Gastrocnemius medialis (tissue), 4 donors: ENCODE data around the gene SGMS1.
"Not testable (repeated sequence)": the region's sequence is repeated elsewhere in the genome, so short reads cannot be mapped to it uniquely, and the experiment has no call there.

Experiments used
- POLR2A ChIP-seq, 2 donors: fragments of 450-650 bp; IDR thresholded peaks; one replicate each; pipeline ENCODE4 v1.6.1; 2017; ENCODE audit warnings: antibody characterized with exemption in 2 of 2, mild to moderate bottlenecking in 2 of 2, moderate library complexity in 2 of 2
- TF ChIP-seq, protein P1 (sequence below), 5 experiments: fragments of 450-650 bp in 3 of 5; fragments of 200-600 bp in 2 of 5; sonication (generic) in 2 of 5; IDR thresholded peaks in 4 of 5; conservative IDR thresholded peaks in 1 of 5; 1 replicate in 4 of 5; 2 replicates in 1 of 5; pipeline ENCODE4 v1.5.1; 2016 to 2019; ENCODE audit warnings: antibody characterized with exemption in 5 of 5, mild to moderate bottlenecking in 3 of 5, moderate library complexity in 3 of 5

DNA sequence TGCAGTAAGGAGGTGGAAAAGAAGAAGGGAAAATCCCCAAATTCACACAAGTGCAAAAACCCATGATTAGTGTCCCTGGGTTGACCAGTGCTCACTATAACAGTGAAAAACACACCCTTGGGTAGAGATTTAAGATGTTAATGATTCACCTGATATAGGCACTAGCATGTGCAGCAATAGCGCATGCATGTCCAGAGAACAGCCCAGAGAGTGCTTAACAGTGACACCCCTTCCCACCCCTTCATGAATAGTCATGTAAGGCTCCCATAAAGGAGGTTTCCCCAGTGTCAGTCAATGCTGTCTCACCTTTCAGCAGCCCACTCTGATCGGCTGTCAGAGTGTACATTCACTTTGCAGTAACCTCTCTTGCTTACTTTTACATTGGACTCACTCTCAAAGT is 47.9 kb upstream of the SGMS1 start:
- TF ChIP-seq, protein P1, sequence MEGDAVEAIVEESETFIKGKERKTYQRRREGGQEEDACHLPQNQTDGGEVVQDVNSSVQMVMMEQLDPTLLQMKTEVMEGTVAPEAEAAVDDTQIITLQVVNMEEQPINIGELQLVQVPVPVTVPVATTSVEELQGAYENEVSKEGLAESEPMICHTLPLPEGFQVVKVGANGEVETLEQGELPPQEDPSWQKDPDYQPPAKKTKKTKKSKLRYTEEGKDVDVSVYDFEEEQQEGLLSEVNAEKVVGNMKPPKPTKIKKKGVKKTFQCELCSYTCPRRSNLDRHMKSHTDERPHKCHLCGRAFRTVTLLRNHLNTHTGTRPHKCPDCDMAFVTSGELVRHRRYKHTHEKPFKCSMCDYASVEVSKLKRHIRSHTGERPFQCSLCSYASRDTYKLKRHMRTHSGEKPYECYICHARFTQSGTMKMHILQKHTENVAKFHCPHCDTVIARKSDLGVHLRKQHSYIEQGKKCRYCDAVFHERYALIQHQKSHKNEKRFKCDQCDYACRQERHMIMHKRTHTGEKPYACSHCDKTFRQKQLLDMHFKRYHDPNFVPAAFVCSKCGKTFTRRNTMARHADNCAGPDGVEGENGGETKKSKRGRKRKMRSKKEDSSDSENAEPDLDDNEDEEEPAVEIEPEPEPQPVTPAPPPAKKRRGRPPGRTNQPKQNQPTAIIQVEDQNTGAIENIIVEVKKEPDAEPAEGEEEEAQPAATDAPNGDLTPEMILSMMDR (IDR thresholded peaks at IDR 0.05 in 4 of 5, conservative IDR thresholded peaks at IDR 0.05 in 1 of 5): not testable (repeated sequence)
- TF ChIP-seq POLR2A (IDR thresholded peaks at IDR 0.05): not testable (repeated sequence)
